Gastroesophageal sphincter (tissue), 3 donors: ENCODE results near the gene PGM1.

Source experiments
- EP300 ChIP-seq: sonication (generic); formaldehyde crosslinking; IDR thresholded peaks from one replicate; pipeline ENCODE4 v1.6.1; 2017; ENCODE audit warnings: antibody characterized with exemption, mild to moderate bottlenecking
- POLR2A ChIP-seq, 2 donors: fragments of 450-650 bp; IDR thresholded peaks; one replicate each; pipeline ENCODE4 v1.6.1; 2017; ENCODE audit warnings: antibody characterized with exemption in 2 of 2, mild to moderate bottlenecking in 2 of 2, moderate library complexity in 1 of 2
- POLR2AphosphoS5 ChIP-seq: sonication (generic); formaldehyde crosslinking; IDR thresholded peaks from one replicate; pipeline ENCODE4 v1.6.1; 2017; ENCODE audit warnings: antibody characterized with exemption
- TF ChIP-seq, protein P1 (sequence below), 4 experiments: fragments of 200-600 bp in 2 of 4; fragments of 450-650 bp in 2 of 4; sonication (generic) in 1 of 4; IDR thresholded peaks; one replicate each; pipeline ENCODE4 v1.5.1; 2017 to 2019; ENCODE audit warnings: antibody characterized with exemption in 4 of 4, mild to moderate bottlenecking in 2 of 4, moderate library complexity in 2 of 4

DNA sequence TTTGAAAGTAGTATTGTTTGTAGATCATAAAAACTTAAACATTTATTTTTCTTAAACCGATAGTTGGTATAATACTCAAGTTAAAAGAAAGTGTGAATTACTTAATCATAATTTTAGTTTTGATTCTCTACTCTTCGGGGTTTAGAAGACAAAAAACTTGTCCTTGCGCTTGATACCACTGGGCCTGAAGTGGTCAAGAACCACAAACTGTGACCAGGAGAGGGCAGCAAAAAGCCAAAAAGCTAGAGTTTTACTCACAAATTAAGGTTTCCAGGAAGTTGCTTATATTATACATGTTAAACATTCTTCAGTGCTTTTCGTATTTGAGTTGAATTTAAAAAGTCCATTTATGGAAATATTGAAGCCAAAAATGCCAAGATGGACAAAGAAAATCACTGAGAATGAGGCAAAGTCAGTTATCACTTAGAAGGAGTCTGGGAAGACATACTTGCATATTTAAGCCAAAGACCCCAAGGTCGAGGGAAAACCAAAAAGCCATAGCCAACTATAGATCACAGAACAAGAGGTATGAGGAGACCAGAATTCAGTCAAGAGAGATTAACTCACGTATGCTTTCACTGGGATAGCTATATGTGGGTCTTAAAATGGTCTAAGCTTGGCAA, 35.7 kb upstream of the PGM1 start:
- TF ChIP-seq, protein P1, sequence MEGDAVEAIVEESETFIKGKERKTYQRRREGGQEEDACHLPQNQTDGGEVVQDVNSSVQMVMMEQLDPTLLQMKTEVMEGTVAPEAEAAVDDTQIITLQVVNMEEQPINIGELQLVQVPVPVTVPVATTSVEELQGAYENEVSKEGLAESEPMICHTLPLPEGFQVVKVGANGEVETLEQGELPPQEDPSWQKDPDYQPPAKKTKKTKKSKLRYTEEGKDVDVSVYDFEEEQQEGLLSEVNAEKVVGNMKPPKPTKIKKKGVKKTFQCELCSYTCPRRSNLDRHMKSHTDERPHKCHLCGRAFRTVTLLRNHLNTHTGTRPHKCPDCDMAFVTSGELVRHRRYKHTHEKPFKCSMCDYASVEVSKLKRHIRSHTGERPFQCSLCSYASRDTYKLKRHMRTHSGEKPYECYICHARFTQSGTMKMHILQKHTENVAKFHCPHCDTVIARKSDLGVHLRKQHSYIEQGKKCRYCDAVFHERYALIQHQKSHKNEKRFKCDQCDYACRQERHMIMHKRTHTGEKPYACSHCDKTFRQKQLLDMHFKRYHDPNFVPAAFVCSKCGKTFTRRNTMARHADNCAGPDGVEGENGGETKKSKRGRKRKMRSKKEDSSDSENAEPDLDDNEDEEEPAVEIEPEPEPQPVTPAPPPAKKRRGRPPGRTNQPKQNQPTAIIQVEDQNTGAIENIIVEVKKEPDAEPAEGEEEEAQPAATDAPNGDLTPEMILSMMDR (IDR thresholded peaks at IDR 0.05), result peak in 2 of 4 experiments; percentile 26 to 37
- TF ChIP-seq POLR2A (IDR thresholded peaks at IDR 0.05) (no peak), EP300 (no peak), POLR2AphosphoS5 (no peak)
